CD4-positive, alpha-beta T cell (primary cell): Measurements from ENCODE around the gene RAD1. TPM values are rescaled to one million over a fixed set of nuclear protein-coding genes. Genes with fewer than 3 reads are reported as not detected.

Experiments used
- ATAC-seq: fragments of 200-7000 bp; cut with Tn5 transposase; one replicate; pipeline ENCODE4 v1.10.0; 2022; ENCODE audit warnings: mild to moderate bottlenecking; ENCODE audit not compliant: poor library complexity
- CTCF ChIA-PET: fragments of 350-600 bp; sonication (Branson Sonifier 250); formaldehyde crosslinking; loops from one replicate; lab custom pipeline; 2021; ENCODE audit warnings: antibody characterized with exemption, inconsistent platforms; lab: Charles Lee
- POLR2A ChIA-PET: fragments of 350-600 bp; sonication (Branson Sonifier 250); formaldehyde crosslinking; loops from one replicate; lab custom pipeline; 2021; ENCODE audit warnings: antibody characterized with exemption, inconsistent platforms; lab: Charles Lee
- DNase-seq, 14 experiments: peaks; one replicate each; pipeline ENCODE4 v3.0.0-alpha.2; 2013 to 2020; ENCODE audit warnings: mixed read lengths in 2 of 14
- H3K27ac ChIP-seq, 2 donors: one replicate each; pipeline versions ENCODE4 v1.5.1 to v1.7.0; 2013; ENCODE audit warnings: low read length in 2 of 2, low read depth in 1 of 2, mild to moderate bottlenecking in 1 of 2
- H3K27me3 ChIP-seq, 2 experiments: 1 replicate in 1 of 2; 2 replicates in 1 of 2; pipeline versions ENCODE4 v1.6.1 to v1.7.0; 2013; ENCODE audit warnings: low read length in 2 of 2, control low read depth in 1 of 2, mild to moderate bottlenecking in 1 of 2, moderate library complexity in 1 of 2; ENCODE audit not compliant: insufficient read depth in 2 of 2, control insufficient read depth in 1 of 2
- H3K36me3 ChIP-seq: one replicate; pipeline ENCODE4 v1.6.1; 2013; ENCODE audit warnings: low read length, control low read depth; ENCODE audit not compliant: insufficient read depth
- H3K4me1 ChIP-seq: one replicate; pipeline ENCODE4 v1.6.1; 2013; ENCODE audit warnings: low read length, control low read depth; ENCODE audit not compliant: insufficient read depth
- H3K4me3 ChIP-seq: one replicate; pipeline ENCODE4 v1.5.1; 2013; ENCODE audit warnings: mild to moderate bottlenecking, low read length, moderate library complexity
- H3K9me3 ChIP-seq, 2 experiments: 1 replicate in 1 of 2; 2 replicates in 1 of 2; pipeline versions ENCODE4 v1.6.1 to v1.7.0; 2013; ENCODE audit warnings: low read length in 2 of 2, mild to moderate bottlenecking in 2 of 2, control low read depth in 1 of 2, moderate library complexity in 1 of 2; ENCODE audit not compliant: control insufficient read depth in 1 of 2, insufficient read depth in 1 of 2
- H3K27ac Mint-ChIP-seq: one replicate; pipeline ENCODE4 v1.8.0; 2020; ENCODE audit warnings: mixed read lengths
- H3K27me3 Mint-ChIP-seq: one replicate; pipeline ENCODE4 v1.8.0; 2021; ENCODE audit warnings: mixed read lengths
- H3K36me3 Mint-ChIP-seq: one replicate; pipeline ENCODE4 v1.8.0; 2021; ENCODE audit warnings: low read depth, mixed read lengths
- H3K4me1 Mint-ChIP-seq: one replicate; pipeline ENCODE4 v1.8.0; 2021; ENCODE audit warnings: low read depth, mixed read lengths
- H3K4me3 Mint-ChIP-seq: one replicate; pipeline ENCODE4 v1.8.0; 2020; ENCODE audit warnings: mild to moderate bottlenecking, mixed read lengths
- H3K9me3 Mint-ChIP-seq: one replicate; pipeline ENCODE4 v1.8.0; 2020; ENCODE audit warnings: mixed read lengths
- intact Hi-C, 2 experiments: fragments of 100-400 bp; cut with DNase I in 1 of 2; cut with micrococcal nuclease in 1 of 2; formaldehyde crosslinking; loops; one replicate each; pipeline versions ENCODE4 v1.15.1 to v1.9.0; 2023 to 2025; cut with DNase I, micrococcal nuclease
- total RNA-seq, 174 experiments: library from RNA in 2 of 174; stranded (reverse) in 2 of 174; gene quantifications; one replicate each; pipeline ENCODE4 v1.2.3 and lab custom pipeline; 2021 to 2026
- TF ChIP-seq, protein P1 (sequence below): fragments of 200-600 bp; IDR thresholded peaks from one replicate; pipeline ENCODE4 v1.8.0; 2022; ENCODE audit warnings: antibody characterized with exemption, mild to moderate bottlenecking

The RAD1 gene
- total RNA-seq, 2 experiments from 2014 or later: 26.7 to 29.2 TPM

DNA sequence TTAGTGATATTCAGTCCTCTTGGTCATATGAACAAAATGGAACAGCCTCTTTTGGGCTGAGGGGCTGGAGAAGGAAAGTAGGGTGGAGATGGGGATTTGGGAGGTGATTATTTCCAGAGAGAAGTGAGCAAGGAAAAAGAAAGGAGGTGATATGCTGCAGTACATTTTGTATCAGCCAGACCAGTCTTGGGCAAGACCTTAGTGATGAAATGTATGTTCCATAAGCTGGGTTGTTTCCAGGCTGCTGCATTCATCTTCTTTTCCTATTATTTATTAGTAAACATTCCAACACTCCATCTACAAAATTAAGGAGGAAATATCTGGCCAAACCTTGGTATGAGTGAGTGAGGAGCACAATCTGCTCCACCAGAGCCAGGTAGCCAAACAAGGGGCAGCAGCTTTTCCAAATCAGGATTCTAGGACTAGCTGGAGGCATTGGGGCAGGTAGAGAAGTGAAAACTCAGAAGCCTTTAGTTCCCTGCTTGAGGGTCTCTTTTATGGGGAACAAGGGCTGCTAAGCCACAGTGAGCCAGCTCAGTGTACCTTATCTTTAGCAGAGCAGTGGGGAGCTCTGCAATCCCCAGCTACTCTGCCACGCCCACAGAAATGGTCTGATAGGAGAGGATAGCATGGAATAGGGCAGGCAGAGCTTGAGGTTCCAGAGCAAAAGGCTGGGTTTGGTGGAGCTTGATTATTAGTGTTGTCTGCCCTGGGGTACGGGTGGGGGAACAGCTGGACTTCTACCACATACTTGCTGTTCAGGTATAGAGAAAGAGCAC is 19.5 kb downstream of the RAD1 start:
- intact Hi-C loops: loop anchor here in 1 of 2 experiments (5.0 kb wide), 1 partner anchor 424 kb away; no protein-coding TSS in a partner anchor
- Mint-ChIP-seq H3K27ac (no peak overlapping the region), H3K36me3 (no peaks in the 10 kb centered on the region), H3K4me3 (no peak overlapping the region), H3K9me3 (no peaks in the 10 kb centered on the region), H3K4me1 (no peaks in the 10 kb centered on the region), H3K27me3 (no peaks in the 10 kb centered on the region)
- Histone ChIP-seq H3K9me3 (no peaks in the 10 kb centered on the region), H3K36me3 (no peaks in the 10 kb centered on the region), H3K27me3 (no peaks in the 10 kb centered on the region), H3K4me1 (no peaks in the 10 kb centered on the region), H3K4me3 (no peak overlapping the region), H3K27ac (no peak overlapping the region)
- CTCF ChIA-PET: no interaction called here
- TF ChIP-seq, protein P1, sequence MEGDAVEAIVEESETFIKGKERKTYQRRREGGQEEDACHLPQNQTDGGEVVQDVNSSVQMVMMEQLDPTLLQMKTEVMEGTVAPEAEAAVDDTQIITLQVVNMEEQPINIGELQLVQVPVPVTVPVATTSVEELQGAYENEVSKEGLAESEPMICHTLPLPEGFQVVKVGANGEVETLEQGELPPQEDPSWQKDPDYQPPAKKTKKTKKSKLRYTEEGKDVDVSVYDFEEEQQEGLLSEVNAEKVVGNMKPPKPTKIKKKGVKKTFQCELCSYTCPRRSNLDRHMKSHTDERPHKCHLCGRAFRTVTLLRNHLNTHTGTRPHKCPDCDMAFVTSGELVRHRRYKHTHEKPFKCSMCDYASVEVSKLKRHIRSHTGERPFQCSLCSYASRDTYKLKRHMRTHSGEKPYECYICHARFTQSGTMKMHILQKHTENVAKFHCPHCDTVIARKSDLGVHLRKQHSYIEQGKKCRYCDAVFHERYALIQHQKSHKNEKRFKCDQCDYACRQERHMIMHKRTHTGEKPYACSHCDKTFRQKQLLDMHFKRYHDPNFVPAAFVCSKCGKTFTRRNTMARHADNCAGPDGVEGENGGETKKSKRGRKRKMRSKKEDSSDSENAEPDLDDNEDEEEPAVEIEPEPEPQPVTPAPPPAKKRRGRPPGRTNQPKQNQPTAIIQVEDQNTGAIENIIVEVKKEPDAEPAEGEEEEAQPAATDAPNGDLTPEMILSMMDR: no peak
- POLR2A ChIA-PET: no interaction called here
- ATAC-seq (no peak), DNase-seq (no peak)

DNA sequence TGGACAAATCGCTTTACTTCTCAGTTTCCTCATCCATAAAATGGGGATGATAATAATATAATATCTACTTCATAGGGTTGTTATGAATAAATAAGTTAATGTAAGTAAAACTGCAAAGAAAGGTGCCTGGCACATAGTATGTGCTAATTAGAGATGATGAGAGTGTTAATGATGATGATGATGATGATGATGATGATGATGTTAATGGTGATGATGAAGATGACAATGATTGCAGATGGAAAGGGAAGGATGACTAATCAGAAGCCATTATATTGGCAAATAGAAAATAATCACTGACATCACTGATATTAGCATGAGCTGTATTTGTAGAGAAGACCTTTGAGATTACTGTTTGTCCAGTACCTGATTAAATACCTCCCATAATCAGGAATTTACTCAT is 20.6 kb downstream of the RAD1 start:
- no peak for ATAC-seq
- H3K27me3 ChIP-seq: no peaks in the 10 kb centered on the region
- H3K36me3 ChIP-seq: no peaks in the 10 kb centered on the region
- ChIA-PET CTCF (no interaction called here), POLR2A (no interaction called here)
- Mint-ChIP-seq H3K36me3 (no peaks in the 10 kb centered on the region), H3K27ac (no peak overlapping the region), H3K4me3 (no peak overlapping the region), H3K27me3 (no peaks in the 10 kb centered on the region), H3K9me3 (no peaks in the 10 kb centered on the region), H3K4me1 (no peaks in the 10 kb centered on the region)
- H3K4me3 ChIP-seq: no peak overlapping the region
- no peak for DNase-seq
- H3K4me1 ChIP-seq: no peaks in the 10 kb centered on the region
- no peak overlapping the region for H3K27ac ChIP-seq
- TF ChIP-seq, protein P1: no peak
- intact Hi-C loops: loop anchor here in 1 of 2 experiments (5.0 kb wide), 1 partner anchor 422 kb away; no protein-coding TSS in a partner anchor
- no peaks in the 10 kb centered on the region for H3K9me3 ChIP-seq

DNA sequence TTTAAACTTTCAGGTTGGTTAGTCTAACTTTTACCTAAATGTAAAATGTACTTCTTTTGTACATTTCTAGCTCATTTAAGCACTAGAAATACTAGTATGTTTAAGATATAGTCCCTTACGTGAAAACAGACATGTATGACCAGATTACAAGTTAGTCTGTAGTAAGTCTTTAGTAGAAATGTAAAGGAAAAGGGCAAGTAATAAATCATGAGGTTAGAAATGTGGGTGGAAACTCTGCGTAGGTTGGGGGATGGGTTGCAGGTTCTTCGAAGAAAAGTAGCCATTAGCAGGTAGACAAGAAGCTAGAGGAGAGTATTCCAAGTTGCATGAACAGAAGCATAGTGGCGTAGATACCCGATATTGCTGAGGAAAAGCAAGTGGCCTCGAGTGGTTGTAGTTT is 22.9 kb downstream of the RAD1 start:
- Histone ChIP-seq H3K4me1 (no peaks in the 10 kb centered on the region), H3K4me3 (no peak overlapping the region), H3K27ac (no peak overlapping the region), H3K9me3 (no peaks in the 10 kb centered on the region), H3K27me3 (no peaks in the 10 kb centered on the region), H3K36me3 (no peaks in the 10 kb centered on the region)
- Mint-ChIP-seq H3K27ac (no peak overlapping the region), H3K9me3 (no peaks in the 10 kb centered on the region), H3K4me1 (no peaks in the 10 kb centered on the region), H3K27me3 (no peaks in the 10 kb centered on the region), H3K4me3 (no peak overlapping the region), H3K36me3 (no peaks in the 10 kb centered on the region)
- ATAC-seq: no peak
- DNase-seq: no peak
- TF ChIP-seq, protein P1: no peak
- intact Hi-C loops: no loop called here
- POLR2A ChIA-PET: interaction anchor here (0.9 kb wide), 1 partner anchor 23 kb away, joined by 4 read pairs; the partner anchor contains the start of genes BRIX1 and RAD1
- CTCF ChIA-PET: no interaction called here
